B cell (primary cell): Measurements from ENCODE around the gene YWHAG. TPM values are rescaled to one million over a fixed set of nuclear protein-coding genes. Genes with fewer than 3 reads are reported as not detected.

Experiments
- ATAC-seq: fragments of 200-7000 bp; cut with Tn5 transposase; one replicate; pipeline ENCODE4 v1.10.0; 2021; ENCODE audit warnings: low read depth, mild to moderate bottlenecking, moderate number of reproducible peaks, moderate library complexity
- CTCF ChIA-PET: fragments of 350-600 bp; sonication (Branson Sonifier 250); formaldehyde crosslinking; loops from one replicate; lab custom pipeline; 2021; ENCODE audit warnings: antibody characterized with exemption, inconsistent platforms; lab: Charles Lee
- POLR2A ChIA-PET: fragments of 350-600 bp; sonication (Branson Sonifier 250); formaldehyde crosslinking; loops from one replicate; lab custom pipeline; 2021; ENCODE audit warnings: antibody characterized with exemption; lab: Charles Lee
- DNase-seq: peaks from one replicate; pipeline ENCODE4 v3.0.0; 2013
- H2AFZ ChIP-seq: 2 replicates; pipeline ENCODE4 v1.6.1; 2012; ENCODE audit warnings: mild to moderate bottlenecking, low read depth, low read length; ENCODE audit not compliant: insufficient read depth, poor library complexity, severe bottlenecking
- H3K27ac ChIP-seq, 2 donors: 1 replicate in 1 of 2; 2 replicates in 1 of 2; pipeline ENCODE4 v1.5.1; 2012 to 2013; ENCODE audit warnings: low read length in 2 of 2, mild to moderate bottlenecking in 2 of 2, moderate library complexity in 1 of 2
- H3K27me3 ChIP-seq, 4 experiments: fragments of 200-600 bp in 1 of 4; sonication (generic) in 1 of 4; replicated peaks in 1 of 4; 1 replicate in 2 of 4; 2 replicates in 2 of 4; pipeline versions ENCODE4 v1.6.1 to v1.7.0; 2013 to 2016; ENCODE audit warnings: low read length in 3 of 4, mild to moderate bottlenecking in 2 of 4, mixed read lengths in 1 of 4, moderate library complexity in 1 of 4; ENCODE audit not compliant: insufficient read depth in 4 of 4, control insufficient read depth in 3 of 4; ENCODE audit errors: control extremely low read depth in 1 of 4
- H3K36me3 ChIP-seq, 2 experiments: replicated peaks in 1 of 2; 1 replicate in 1 of 2; 2 replicates in 1 of 2; pipeline versions ENCODE4 v1.6.1 to v1.7.1; 2013; ENCODE audit warnings: low read length in 1 of 2; ENCODE audit not compliant: insufficient read depth in 2 of 2, control insufficient read depth in 1 of 2; ENCODE audit errors: control extremely low read depth in 1 of 2, extremely low read depth in 1 of 2
- H3K4me1 ChIP-seq, 2 donors: fragments of 200-600 bp in 1 of 2; sonication (generic) in 1 of 2; 1 replicate in 1 of 2; 2 replicates in 1 of 2; pipeline versions ENCODE4 v1.5.1 to v1.6.1; 2013 to 2017; ENCODE audit warnings: low read length in 2 of 2; ENCODE audit not compliant: control insufficient read depth in 2 of 2, insufficient read depth in 2 of 2
- H3K4me2 ChIP-seq: replicated peaks from 2 replicates; pipeline ENCODE3; 2012; ENCODE audit warnings: mild to moderate bottlenecking, low read depth, low read length; ENCODE audit not compliant: poor library complexity, severe bottlenecking
- H3K4me3 ChIP-seq, 5 experiments: fragments of 200-600 bp in 1 of 5; sonication (generic) in 1 of 5; 1 replicate in 3 of 5; 2 replicates in 2 of 5; pipeline versions ENCODE4 v1.5.1 to v1.7.0; 2011 to 2016; ENCODE audit warnings: low read length in 4 of 5, mild to moderate bottlenecking in 4 of 5, low read depth in 2 of 5, control low read depth in 1 of 5, moderate library complexity in 1 of 5; ENCODE audit not compliant: insufficient read depth in 1 of 5; ENCODE audit errors: control extremely low read depth in 1 of 5, extremely low read depth in 1 of 5
- H3K79me2 ChIP-seq: fragments of 200-600 bp; sonication (generic); one replicate; pipeline ENCODE4 v1.6.0; 2016; ENCODE audit warnings: low read length; ENCODE audit not compliant: control insufficient read depth, insufficient read depth
- H3K9ac ChIP-seq: fragments of 200-600 bp; sonication (generic); 2 replicates; pipeline ENCODE4 v1.6.1; 2017; ENCODE audit warnings: mild to moderate bottlenecking, low read length, moderate library complexity
- H3K9me3 ChIP-seq, 3 donors: one replicate each; pipeline versions ENCODE4 v1.6.1 to v1.7.1; 2013; ENCODE audit warnings: low read length in 2 of 3; ENCODE audit not compliant: control insufficient read depth in 2 of 3, insufficient read depth in 1 of 3; ENCODE audit errors: control extremely low read depth in 1 of 3
- H4K20me1 ChIP-seq: 2 replicates; pipeline ENCODE4 v1.6.0; 2012; ENCODE audit warnings: mild to moderate bottlenecking, low read length; ENCODE audit not compliant: insufficient read depth, control insufficient read depth, poor library complexity, severe bottlenecking
- H3K27ac Mint-ChIP-seq: one replicate; pipeline ENCODE4 v1.8.0; 2021; ENCODE audit warnings: mixed read lengths
- H3K27me3 Mint-ChIP-seq: one replicate; pipeline ENCODE4 v1.8.0; 2021; ENCODE audit warnings: mixed read lengths
- H3K4me1 Mint-ChIP-seq: one replicate; pipeline ENCODE4 v1.8.0; 2021; ENCODE audit warnings: mixed read lengths
- H3K4me3 Mint-ChIP-seq: one replicate; pipeline ENCODE4 v1.8.0; 2021; ENCODE audit warnings: mixed read lengths
- H3K9me3 Mint-ChIP-seq: one replicate; pipeline ENCODE4 v1.8.0; 2022; ENCODE audit warnings: mixed read lengths; ENCODE audit not compliant: insufficient read depth
- EZH2 ChIP-seq: IDR thresholded peaks from 2 replicates; pipeline ENCODE4 v1.6.1; 2012; ENCODE audit warnings: borderline replicate concordance, low read depth, mild to moderate bottlenecking, moderate library complexity, low read length; ENCODE audit not compliant: insufficient read depth, poor library complexity, severe bottlenecking
- WGBS: methylation state at CpG from one replicate; pipeline ENCODE4 v1.1.5; 2013; ENCODE audit warnings: missing lambda C conversion rate; ENCODE audit not compliant: insufficient coverage; 5-methylcytosine and 5-hydroxymethylcytosine counted together
- intact Hi-C: fragments of 100-400 bp; cut with micrococcal nuclease; formaldehyde crosslinking; loops from one replicate; pipeline ENCODE4 v1.10.0; 2022
- polyA plus RNA-seq: library from polyadenylated mRNA; depleted of rRNA; stranded (reverse); fragments of >200 nt; gene quantifications from 2 replicates; pipeline ENCODE4 v1.2.3, GENCODE V29; 2012
- total RNA-seq, 2 donors: library from RNA; stranded (reverse); fragments of 120-200 nt in 1 of 2; gene quantifications; 1 replicate in 1 of 2; 2 replicates in 1 of 2; pipeline versions ENCODE4 v1.2.3 to v1.2.4, GENCODE V29; 2013 to 2022
- TF ChIP-seq, protein P1 (sequence below): fragments of 200-600 bp; IDR thresholded peaks from one replicate; pipeline ENCODE4 v1.8.0; 2022; ENCODE audit warnings: antibody characterized with exemption, mild to moderate bottlenecking

The YWHAG gene
- total and polyA plus RNA-seq, 2 donors (not counting 1 experiment from before 2014, with no cell fraction given) = 6.6 to 51.6 TPM

- Histone ChIP-seq H4K20me1 (peaks cover 97% of the 10 kb centered on the region), H3K4me3 (no peak overlapping the region), H3K4me2 (no peak overlapping the region), H3K36me3 (peaks cover 5 to 27% of the 10 kb centered on the region in 2 experiments), H3K9me3 (no peaks in the 10 kb centered on the region), H3K9ac (no peak overlapping the region), H3K79me2 (peaks cover 98% of the 10 kb centered on the region), H2AFZ (no peak overlapping the region), H3K4me1 (peaks cover 12 to 14% of the 10 kb centered on the region in 2 donors), H3K27me3 (no peaks in the 10 kb centered on the region), H3K27ac (no peak overlapping the region)
- Mint-ChIP-seq H3K27ac (no peak overlapping the region), H3K4me1 (peaks cover 52% of the 10 kb centered on the region), H3K9me3 (no peaks in the 10 kb centered on the region), H3K4me3 (no peak overlapping the region), H3K27me3 (no peaks in the 10 kb centered on the region)
- ATAC-seq (no peak), DNase-seq (no peak)
- TF ChIP-seq, protein P1, sequence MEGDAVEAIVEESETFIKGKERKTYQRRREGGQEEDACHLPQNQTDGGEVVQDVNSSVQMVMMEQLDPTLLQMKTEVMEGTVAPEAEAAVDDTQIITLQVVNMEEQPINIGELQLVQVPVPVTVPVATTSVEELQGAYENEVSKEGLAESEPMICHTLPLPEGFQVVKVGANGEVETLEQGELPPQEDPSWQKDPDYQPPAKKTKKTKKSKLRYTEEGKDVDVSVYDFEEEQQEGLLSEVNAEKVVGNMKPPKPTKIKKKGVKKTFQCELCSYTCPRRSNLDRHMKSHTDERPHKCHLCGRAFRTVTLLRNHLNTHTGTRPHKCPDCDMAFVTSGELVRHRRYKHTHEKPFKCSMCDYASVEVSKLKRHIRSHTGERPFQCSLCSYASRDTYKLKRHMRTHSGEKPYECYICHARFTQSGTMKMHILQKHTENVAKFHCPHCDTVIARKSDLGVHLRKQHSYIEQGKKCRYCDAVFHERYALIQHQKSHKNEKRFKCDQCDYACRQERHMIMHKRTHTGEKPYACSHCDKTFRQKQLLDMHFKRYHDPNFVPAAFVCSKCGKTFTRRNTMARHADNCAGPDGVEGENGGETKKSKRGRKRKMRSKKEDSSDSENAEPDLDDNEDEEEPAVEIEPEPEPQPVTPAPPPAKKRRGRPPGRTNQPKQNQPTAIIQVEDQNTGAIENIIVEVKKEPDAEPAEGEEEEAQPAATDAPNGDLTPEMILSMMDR = no peak
- TF ChIP-seq EZH2 = no peak
- intact Hi-C loops = no loop called here
- ChIA-PET POLR2A (interaction anchor here (0.5 to 0.7 kb wide), 3 partner anchors 18 to 871 kb away, joined by 5 to 7 read pairs (median 5); no protein-coding TSS in a partner anchor), CTCF (no interaction called here)
- WGBS = 100% methylated on average over 3 of the region's 5 CpGs
These were observed 5.0 kb downstream of the YWHAG start for GRCh38 chr7:76353744-76354143.

DNA sequence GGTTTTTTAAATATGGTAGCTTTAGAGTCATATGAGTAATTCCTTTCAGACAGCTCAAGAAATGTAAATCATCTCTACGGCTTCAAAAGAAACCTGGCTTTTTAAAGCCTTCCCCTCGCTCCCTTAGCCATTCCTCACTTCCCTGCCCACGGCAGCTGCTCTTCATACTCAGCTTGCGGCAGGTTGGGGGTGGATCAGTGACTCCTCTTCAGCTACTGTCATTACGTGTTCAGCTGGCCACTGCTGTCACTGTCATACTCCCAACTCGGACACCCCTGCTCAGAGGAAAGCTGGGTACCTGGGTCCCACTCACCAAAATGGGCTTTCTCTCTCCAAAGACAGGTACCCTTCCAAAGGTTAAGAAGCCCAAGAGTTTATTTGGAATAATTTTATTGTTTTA, 6.6 kb downstream of the YWHAG start:
- Histone ChIP-seq H3K9ac (no peak overlapping the region), H2AFZ (no peak overlapping the region), H3K79me2 (peaks cover 100% of the 10 kb centered on the region), H3K4me1 (peaks cover 6% of the 10 kb centered on the region in 2 donors), H3K27me3 (no peaks in the 10 kb centered on the region), H3K9me3 (no peaks in the 10 kb centered on the region), H4K20me1 (peaks cover 97% of the 10 kb centered on the region), H3K4me2 (peak overlapping the region; percentile 17), H3K4me3 (no peak overlapping the region), H3K27ac (no peak overlapping the region), H3K36me3 (peaks cover 5 to 36% of the 10 kb centered on the region in 2 experiments)
- peaks cover 46% of the 10 kb centered on the region for H3K4me1 Mint-ChIP-seq
- H3K4me3 Mint-ChIP-seq = no peak overlapping the region
- no peak for TF ChIP-seq EZH2
- TF ChIP-seq, protein P1 = no peak
- WGBS = 93% methylated on average over 2 of the region's 6 CpGs
- POLR2A ChIA-PET = no interaction called here
- ATAC-seq (no peak), DNase-seq (no peak)
- CTCF ChIA-PET = interaction anchor here (1.0 to 1.1 kb wide), 2 partner anchors 30 to 60 kb away, joined by 3 read pairs; no protein-coding TSS in a partner anchor
- intact Hi-C loops = no loop called here
- H3K27me3 Mint-ChIP-seq = no peaks in the 10 kb centered on the region
- H3K27ac Mint-ChIP-seq = no peak overlapping the region
- no peaks in the 10 kb centered on the region for H3K9me3 Mint-ChIP-seq
